HEK293T (cell line): ENCODE data around the gene MAML2.

ENCODE experiments used
- CTCF ChIA-PET: fragments of 350-600 bp; formaldehyde crosslinking; extraction: SDS; loops from one replicate; lab custom pipeline; 2021; ENCODE audit warnings: antibody characterized with exemption, inconsistent platforms; lab: Yijun Ruan, JAX
- POLR2A ChIA-PET: fragments of 350-600 bp; formaldehyde crosslinking; extraction: SDS; loops from one replicate; lab custom pipeline; 2020; ENCODE audit warnings: antibody characterized with exemption, inconsistent platforms; lab: Yijun Ruan, JAX
- DNase-seq: peaks from one replicate; pipeline ENCODE4 v3.0.0; 2012; ENCODE audit warnings: mixed read lengths; ENCODE audit errors: extremely low spot score
- ARNT ChIP-seq: fragments of 450-650 bp; IDR thresholded peaks from 2 replicates; pipeline ENCODE4 v1.6.1; 2017; ENCODE audit warnings: mild to moderate bottlenecking
- BHLHE40 ChIP-seq: fragments of 450-650 bp; IDR thresholded peaks from 2 replicates; pipeline ENCODE4 v1.6.1; 2016; ENCODE audit warnings: mild to moderate bottlenecking, moderate library complexity, borderline replicate concordance
- CTBP1 ChIP-seq: fragments of 450-650 bp; IDR thresholded peaks from 2 replicates; pipeline ENCODE4 v1.6.1; 2016; ENCODE audit warnings: borderline replicate concordance
- ELF4 ChIP-seq: fragments of 450-650 bp; IDR thresholded peaks from 2 replicates; pipeline ENCODE4 v1.6.1; 2017; ENCODE audit warnings: antibody characterized with exemption
- FOXA1 ChIP-seq: fragments of 450-650 bp; IDR thresholded peaks from 2 replicates; pipeline ENCODE4 v1.6.1; 2016; ENCODE audit warnings: mild to moderate bottlenecking
- FOXK2 ChIP-seq: fragments of 450-650 bp; IDR thresholded peaks from 2 replicates; pipeline ENCODE4 v1.6.1; 2016; ENCODE audit warnings: mild to moderate bottlenecking
- FOXM1 ChIP-seq: fragments of 450-650 bp; IDR thresholded peaks from 2 replicates; pipeline ENCODE4 v1.6.1; 2017; ENCODE audit warnings: mild to moderate bottlenecking, borderline replicate concordance
- HDGF ChIP-seq: fragments of 450-650 bp; IDR thresholded peaks from 2 replicates; pipeline ENCODE4 v1.6.1; 2017; ENCODE audit warnings: antibody characterized with exemption, borderline replicate concordance
- L3MBTL2 ChIP-seq: fragments of 450-650 bp; conservative IDR thresholded peaks from 2 replicates; pipeline ENCODE4 v1.6.1; 2016; ENCODE audit warnings: mild to moderate bottlenecking
- LEF1 ChIP-seq: fragments of 450-650 bp; IDR thresholded peaks from 2 replicates; pipeline ENCODE4 v1.6.1; 2017; ENCODE audit warnings: mild to moderate bottlenecking, borderline replicate concordance
- NFRKB ChIP-seq: fragments of 450-650 bp; IDR thresholded peaks from 2 replicates; pipeline ENCODE4 v1.6.1; 2016; ENCODE audit warnings: mild to moderate bottlenecking, moderate library complexity
- PKNOX1 ChIP-seq: fragments of 450-650 bp; IDR thresholded peaks from 2 replicates; pipeline ENCODE4 v1.6.1; 2016
- SP1 ChIP-seq: fragments of 450-650 bp; IDR thresholded peaks from 2 replicates; pipeline ENCODE4 v1.6.1; 2017
- SUZ12 ChIP-seq: fragments of 450-650 bp; IDR thresholded peaks from 2 replicates; pipeline ENCODE4 v1.6.1; 2016; ENCODE audit warnings: mild to moderate bottlenecking
- TARDBP ChIP-seq: fragments of 450-650 bp; IDR thresholded peaks from 2 replicates; pipeline ENCODE4 v1.6.1; 2016
- ZNF384 ChIP-seq: fragments of 450-650 bp; IDR thresholded peaks from 2 replicates; pipeline ENCODE4 v1.6.1; 2016

The MAML2 gene

GRCh38 chr11:96024666-96025065 lies 318.3 kb downstream of the MAML2 start:
- TF ChIP-seq HDGF (no peak), ARNT (no peak), FOXA1 (no peak), SUZ12 (no peak), PKNOX1 (no peak), ELF4 (no peak), L3MBTL2 (no peak), ZNF384 (no peak)
- CTCF ChIA-PET = no interaction called here
- no peak for DNase-seq
- POLR2A ChIA-PET = no interaction called here

GRCh38 chr11:96023275-96023674 lies 319.7 kb downstream of the MAML2 start:
- TF ChIP-seq FOXA1 = no peak
- no peak for TF ChIP-seq SUZ12
- ChIA-PET CTCF (no interaction called here), POLR2A (no interaction called here)

GRCh38 chr11:96021901-96022650 lies 320.9 kb downstream of the MAML2 start:
- ChIA-PET POLR2A (no interaction called here), CTCF (no interaction called here)
- no peak for TF ChIP-seq ZNF384
- no peak for DNase-seq

More at GRCh38 chr11:96023275-96023674, 319.7 kb downstream of the MAML2 start:
- DNase-seq = no peak

- POLR2A ChIA-PET = no interaction called here
- no peak for TF ChIP-seq FOXK2
- no peak for TF ChIP-seq BHLHE40
- TF ChIP-seq ZNF384 = no peak
- TF ChIP-seq ELF4 = no peak
- no peak for TF ChIP-seq HDGF
- TF ChIP-seq PKNOX1 = no peak
- no peak for TF ChIP-seq LEF1
- no peak for TF ChIP-seq FOXM1
- no peak for TF ChIP-seq L3MBTL2
- TF ChIP-seq FOXA1 = no peak
- CTCF ChIA-PET = no interaction called here
- no peak for DNase-seq
Observed at GRCh38 chr11:96019810-96020747, 322.9 kb downstream of the MAML2 start.

- ChIA-PET POLR2A (no interaction called here), CTCF (no interaction called here)
- TF ChIP-seq FOXA1 (no peak), TARDBP (no peak), ARNT (no peak), HDGF (no peak), BHLHE40 (no peak), NFRKB (no peak), L3MBTL2 (no peak), SUZ12 (no peak), SP1 (no peak), CTBP1 (no peak), ZNF384 (no peak), PKNOX1 (no peak), FOXM1 (no peak), FOXK2 (no peak), ELF4 (no peak), LEF1 (no peak)
- DNase-seq = no peak
Observed at GRCh38 chr11:96019281-96019680, 323.7 kb downstream of the MAML2 start.

GRCh38 chr11:96017856-96018255 lies 325.1 kb downstream of the MAML2 start:
- DNase-seq = no peak
- POLR2A ChIA-PET = no interaction called here
- TF ChIP-seq NFRKB = no peak
- no peak for TF ChIP-seq CTBP1
- no peak for TF ChIP-seq FOXA1
- TF ChIP-seq HDGF = no peak
- no peak for TF ChIP-seq SUZ12
- no peak for TF ChIP-seq SP1
- no peak for TF ChIP-seq ZNF384
- TF ChIP-seq TARDBP = no peak
- no peak for TF ChIP-seq PKNOX1
- TF ChIP-seq ARNT = no peak
- TF ChIP-seq BHLHE40 = no peak
- no peak for TF ChIP-seq ELF4
- no peak for TF ChIP-seq FOXK2
- TF ChIP-seq L3MBTL2 = no peak
- TF ChIP-seq LEF1 = no peak
- no peak for TF ChIP-seq FOXM1
- CTCF ChIA-PET = interaction anchor here (0.7 kb wide), 1 partner anchor 31 kb away, joined by 3 read pairs; no protein-coding TSS in a partner anchor
